H1 (cell line): Measurements from ENCODE around the gene CAPN9. TPM values are rescaled to one million over a fixed set of nuclear protein-coding genes. Genes with fewer than 3 reads are reported as not detected.

Source experiments
- CTCF ChIA-PET: fragments of 300-600 bp; sonication (Branson Sonifier 250); formaldehyde crosslinking; loops from one replicate; lab custom pipeline; 2021; ENCODE audit not compliant: partially characterized antibody; lab: Charles Lee
- POLR2A ChIA-PET: fragments of 300-600 bp; sonication (Branson Sonifier 250); formaldehyde crosslinking; loops from one replicate; lab custom pipeline; 2021; ENCODE audit warnings: inconsistent platforms; ENCODE audit not compliant: partially characterized antibody; lab: Charles Lee
- DNase-seq, 2 experiments: peaks; one replicate each; pipeline versions ENCODE4 v3.0.0 to v3.0.0-alpha.2; 2010 to 2022; ENCODE audit warnings: low spot score in 2 of 2, low read depth in 1 of 2, mixed read lengths in 1 of 2
- FAIRE-seq: peaks from 2 replicates; lab custom pipeline; 2011; peaks lifted over from hg19 to GRCh38; lab: Jason Lieb, UNC
- H2AFZ ChIP-seq: 2 replicates; pipeline ENCODE4 v1.8.1; 2012; ENCODE audit warnings: low read length, inconsistent platforms
- H2AK5ac ChIP-seq: 2 replicates; pipeline ENCODE4 v1.6.1; 2013; ENCODE audit warnings: low read depth, low read length
- H2BK120ac ChIP-seq: replicated peaks from 2 replicates; pipeline ENCODE3; 2013; ENCODE audit warnings: low read depth, low read length, inconsistent platforms
- H2BK12ac ChIP-seq: 2 replicates; pipeline ENCODE4 v1.6.1; 2013; ENCODE audit warnings: low read depth, low read length
- H2BK15ac ChIP-seq: 2 replicates; pipeline ENCODE4 v1.6.1; 2013; ENCODE audit warnings: low read length
- H2BK20ac ChIP-seq: 2 replicates; pipeline ENCODE4 v1.6.1; 2013; ENCODE audit warnings: low read length
- H2BK5ac ChIP-seq: 2 replicates; pipeline ENCODE4 v1.6.1; 2013; ENCODE audit warnings: low read depth, low read length
- H3K14ac ChIP-seq: 2 replicates; pipeline ENCODE4 v1.6.1; 2013; ENCODE audit warnings: inconsistent platforms; ENCODE audit not compliant: insufficient read length
- H3K18ac ChIP-seq: 2 replicates; pipeline ENCODE4 v1.6.1; 2013; ENCODE audit warnings: low read length; ENCODE audit errors: extremely low read depth
- H3K23ac ChIP-seq: 2 replicates; pipeline ENCODE4 v1.6.1; 2013; ENCODE audit warnings: inconsistent platforms; ENCODE audit not compliant: insufficient read length
- H3K23me2 ChIP-seq: 2 replicates; pipeline ENCODE4 v1.6.1; 2013; ENCODE audit warnings: low read depth, low read length
- H3K27ac ChIP-seq: 2 replicates; pipeline ENCODE4 v1.6.1; 2011; ENCODE audit warnings: low read depth, low read length, inconsistent platforms
- H3K27me3 ChIP-seq, 4 experiments: replicated peaks in 1 of 4; 1 replicate in 1 of 4; 2 replicates in 3 of 4; pipeline versions ENCODE4 v1.6.1 to v1.8.1; 2011 to 2013; ENCODE audit warnings: low read length in 3 of 4, mild to moderate bottlenecking in 3 of 4, inconsistent platforms in 2 of 4, mixed read lengths in 2 of 4, moderate library complexity in 1 of 4; ENCODE audit not compliant: control insufficient read depth in 3 of 4, insufficient read depth in 3 of 4; ENCODE audit errors: extremely low read depth in 1 of 4
- H3K36me3 ChIP-seq, 4 experiments: 2 replicates each; pipeline versions ENCODE4 v1.6.1 to v1.8.1; 2011 to 2013; ENCODE audit warnings: mild to moderate bottlenecking in 4 of 4, low read length in 3 of 4, moderate library complexity in 2 of 4, control low read depth in 1 of 4, inconsistent platforms in 1 of 4; ENCODE audit not compliant: insufficient read depth in 4 of 4, control insufficient read depth in 2 of 4
- H3K4ac ChIP-seq: replicated peaks from 2 replicates; pipeline ENCODE3; 2013; ENCODE audit warnings: low read length, low read depth, mixed read lengths, inconsistent platforms; ENCODE audit not compliant: insufficient read length
- H3K4me1 ChIP-seq, 4 experiments: replicated peaks in 1 of 4; 1 replicate in 1 of 4; 2 replicates in 3 of 4; pipeline versions ENCODE4 v1.6.1 to v1.8.1; 2011 to 2013; ENCODE audit warnings: low read length in 3 of 4, inconsistent platforms in 2 of 4, mixed read lengths in 1 of 4; ENCODE audit not compliant: insufficient read depth in 4 of 4, control insufficient read depth in 3 of 4
- H3K4me2 ChIP-seq, 2 experiments: 2 replicates each; pipeline versions ENCODE4 v1.6.1 to v1.8.1; 2011 to 2013; ENCODE audit warnings: low read depth in 2 of 2, low read length in 2 of 2, control low read depth in 1 of 2, inconsistent platforms in 1 of 2, mild to moderate bottlenecking in 1 of 2; ENCODE audit not compliant: insufficient read depth in 1 of 2
- H3K4me3 ChIP-seq, 4 experiments: fragments of 200-600, 300-600 bp in 1 of 4; sonication (generic), shearing (Covaris generic), sonication (Bioruptor Twin) in 1 of 4; 2 replicates each; pipeline versions ENCODE4 v1.5.1 to v1.8.1; 2011 to 2016; ENCODE audit warnings: low read length in 4 of 4, low read depth in 3 of 4, control low read depth in 2 of 4, inconsistent platforms in 2 of 4, mild to moderate bottlenecking in 2 of 4, mixed read lengths in 1 of 4, moderate library complexity in 1 of 4; ENCODE audit not compliant: insufficient read depth in 2 of 4; ENCODE audit errors: extremely low read depth in 1 of 4
- H3K56ac ChIP-seq: replicated peaks from 2 replicates; pipeline ENCODE3; 2013; ENCODE audit warnings: low read depth, mild to moderate bottlenecking, mixed read lengths, low read length, inconsistent platforms; ENCODE audit not compliant: insufficient read length
- H3K79me1 ChIP-seq: 2 replicates; pipeline ENCODE4 v1.6.1; 2013; ENCODE audit warnings: low read depth, low read length, control low read depth
- H3K79me2 ChIP-seq, 2 experiments: 2 replicates each; pipeline versions ENCODE4 v1.6.1 to v1.8.1; 2012 to 2013; ENCODE audit warnings: low read length in 2 of 2, mild to moderate bottlenecking in 2 of 2, inconsistent platforms in 1 of 2; ENCODE audit not compliant: insufficient read depth in 2 of 2, control insufficient read depth in 1 of 2
- H3K9ac ChIP-seq, 4 experiments: replicated peaks in 1 of 4; 1 replicate in 1 of 4; 2 replicates in 3 of 4; pipeline versions ENCODE4 v1.6.1 to v1.8.1; 2011 to 2013; ENCODE audit warnings: low read depth in 3 of 4, low read length in 3 of 4, control low read depth in 2 of 4, mild to moderate bottlenecking in 2 of 4, moderate library complexity in 2 of 4, inconsistent platforms in 1 of 4; ENCODE audit errors: extremely low read depth in 1 of 4
- H3K9me3 ChIP-seq, 2 experiments: 2 replicates each; pipeline versions ENCODE4 v1.6.1 to v1.8.1; 2012 to 2013; ENCODE audit warnings: mild to moderate bottlenecking in 2 of 2, moderate library complexity in 2 of 2, control low read depth in 1 of 2, inconsistent platforms in 1 of 2, low read depth in 1 of 2, low read length in 1 of 2, mixed read lengths in 1 of 2; ENCODE audit not compliant: insufficient read depth in 2 of 2
- H4K20me1 ChIP-seq, 2 experiments: replicated peaks in 1 of 2; 2 replicates each; pipeline versions ENCODE3 to v1.8.1; 2011 to 2013; ENCODE audit warnings: inconsistent platforms in 2 of 2, low read length in 2 of 2, mild to moderate bottlenecking in 1 of 2; ENCODE audit not compliant: insufficient read depth in 2 of 2, control insufficient read depth in 1 of 2
- H4K5ac ChIP-seq: 2 replicates; pipeline ENCODE4 v1.6.1; 2013; ENCODE audit warnings: low read length, low read depth, mixed read lengths, inconsistent platforms; ENCODE audit not compliant: insufficient read length
- H4K8ac ChIP-seq: 2 replicates; pipeline ENCODE4 v1.8.0; 2013; ENCODE audit warnings: mild to moderate bottlenecking, moderate library complexity, low read length, inconsistent platforms; ENCODE audit not compliant: insufficient read depth; ENCODE audit errors: extremely low read depth
- H4K91ac ChIP-seq: replicated peaks from 2 replicates; pipeline ENCODE3; 2013; ENCODE audit warnings: low read length, mixed read lengths, inconsistent platforms; ENCODE audit not compliant: insufficient read length
- ATF3 ChIP-seq: IDR thresholded peaks from 2 replicates; pipeline ENCODE4 v1.6.1; 2011; ENCODE audit warnings: low read depth, mild to moderate bottlenecking, low read length; ENCODE audit not compliant: insufficient read depth
- BACH1 ChIP-seq: IDR thresholded peaks from 2 replicates; pipeline ENCODE4 v1.6.1; 2012; ENCODE audit warnings: low read length, improper control_type of control experiment
- MAFK ChIP-seq: IDR thresholded peaks from 2 replicates; pipeline ENCODE4 v1.6.1; 2012; ENCODE audit warnings: low read depth, mild to moderate bottlenecking, improper control_type of control experiment, low read length
- WGBS, 2 experiments: shearing (Covaris generic) in 1 of 2; methylation state at CpG; one replicate each; pipeline versions ENCODE4 v1.1.6 to v1.1.7; 2013 to 2015; ENCODE audit warnings: low lambda C conversion rate in 2 of 2, mixed read lengths in 2 of 2, inconsistent platforms in 1 of 2, low coverage in 1 of 2, missing lambda C conversion rate in 1 of 2; ENCODE audit not compliant: insufficient replicate concordance in 2 of 2, insufficient coverage in 1 of 2, insufficient read length in 1 of 2; ENCODE audit errors: extremely low coverage in 1 of 2, missing lambda C conversion rate in 1 of 2; 5-methylcytosine and 5-hydroxymethylcytosine counted together
- polyA plus RNA-seq, 7 experiments: library from polyadenylated mRNA; depleted of rRNA in 3 of 7; stranded (reverse) in 5 of 7; unstranded in 2 of 7; fragments of >200 nt in 5 of 7; fragments of 200-250 nt in 2 of 7; gene quantifications; 1 replicate in 5 of 7; 2 replicates in 1 of 7; 4 replicates in 1 of 7; pipeline versions ENCODE4 v1.2.1 to v1.2.3, GENCODE V29; 2011 to 2013; ENCODE audit warnings: missing spikeins in 2 of 7, mixed read lengths in 2 of 7
- total RNA-seq: library from RNA; stranded (reverse); fragmentation: NEBNext Ultra II Directional; extraction: Animal tissue kit (Norgen Biotek cat#: 25700); gene quantifications from 2 replicates; pipeline ENCODE4 v1.2.1, GENCODE V29; 2021

CAPN9 gene
- total and polyA plus RNA-seq, 2 of the 8 experiments (the other 6 are each of a cell fraction or from before 2014, with no cell fraction given): 0.22 to 0.76 TPM

GRCh38 chr1:230770317-230770716, 23.1 kb downstream of the CAPN9 start:
- Histone ChIP-seq H3K79me2 (no peaks in the 10 kb centered on the region), H3K56ac (no peak overlapping the region), H2BK120ac (no peak overlapping the region), H4K5ac (no peak overlapping the region), H2BK5ac (no peak overlapping the region), H3K27me3 (no peaks in the 10 kb centered on the region; a peak in 1 of 7 replicates), H3K9me3 (no peaks in the 10 kb centered on the region), H2AK5ac (no peak overlapping the region), H3K27ac (no peak overlapping the region), H3K4me2 (no peak overlapping the region), H4K91ac (no peak overlapping the region), H3K4me1 (peaks cover 0 to 3% (median 1%) of the 10 kb centered on the region in 4 experiments; a peak in 3 of 7 replicates), H3K36me3 (no peaks in the 10 kb centered on the region), H3K79me1 (no peaks in the 10 kb centered on the region), H3K4ac (no peak overlapping the region), H2BK15ac (no peak overlapping the region), H3K23ac (no peak overlapping the region), H4K8ac (no peak overlapping the region), H3K14ac (no peak overlapping the region), H3K9ac (no peak overlapping the region), H3K23me2 (no peaks in the 10 kb centered on the region), H3K4me3 (no peak overlapping the region), H2BK20ac (no peak overlapping the region), H4K20me1 (no peaks in the 10 kb centered on the region), H2AFZ (no peak overlapping the region), H3K18ac (no peak overlapping the region), H2BK12ac (no peak overlapping the region)
- WGBS, 2 experiments: 75% methylated on average over 1 of the region's 1 CpG; no CpG with 5 or more reads in 1 of the 2 experiments
- no peak for DNase-seq
- ChIA-PET CTCF (interaction anchor here (0.6 to 4.3 kb wide), 4 partner anchors 32 to 146 kb away, joined by 3 to 26 read pairs (median 3); partner anchors contain the start of gene AGT), POLR2A (interaction anchor here (1.0 kb wide), 1 partner anchor 17 kb away, joined by 3 read pairs; no protein-coding TSS in a partner anchor)
- no peak for TF ChIP-seq MAFK
- TF ChIP-seq ATF3: no peak
- no peak for TF ChIP-seq BACH1
- FAIRE-seq: no peak
